ENCODE results near the gene CCDC192.

DNA sequence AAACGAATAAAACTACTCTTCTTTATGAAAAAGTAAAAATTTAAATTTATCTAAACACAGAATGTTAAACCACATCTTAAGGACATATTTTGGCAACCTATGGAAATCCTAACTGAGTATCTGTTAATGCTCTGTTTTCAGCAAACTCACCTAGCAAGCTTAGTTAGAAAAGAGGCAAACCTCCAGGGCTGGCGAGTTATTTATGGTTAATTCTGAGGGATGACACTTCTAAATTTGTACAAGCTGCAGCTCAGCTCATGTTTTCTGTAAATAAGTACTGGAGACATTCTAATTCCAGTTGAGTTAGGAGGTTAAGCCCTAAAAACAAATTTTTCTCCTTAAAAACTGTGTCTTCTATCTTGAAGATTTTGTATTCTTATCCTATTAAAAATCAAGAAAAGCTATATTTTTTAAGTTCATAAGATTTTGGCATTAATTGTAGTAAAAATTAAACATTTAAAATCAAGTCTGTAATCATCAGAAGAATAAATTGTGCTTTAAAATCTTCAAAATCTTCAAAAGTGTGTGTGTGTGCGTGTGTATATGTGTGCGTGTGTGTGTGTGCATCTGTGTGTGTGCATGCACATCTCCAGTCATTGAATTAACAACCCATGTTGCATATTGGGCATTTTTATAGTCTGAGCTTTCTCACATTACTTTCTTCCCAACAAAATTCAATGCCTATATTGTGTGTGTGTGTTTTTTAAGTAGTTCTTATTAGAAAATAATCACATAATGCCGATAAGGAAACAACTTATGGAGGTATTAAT is 127.8 kb downstream of the CCDC192 start:
- TF ChIP-seq ZNF274 (IDR thresholded peaks at IDR 0.05; ENCODE audit: low read depth, low read length) (no peak), YY1 (IDR thresholded peaks at IDR 0.05; ENCODE audit: insufficient read depth, insufficient read length) (no peak), SUZ12 (IDR thresholded peaks at IDR 0.05; ENCODE audit: extremely low read depth, insufficient read depth, insufficient read length) (no peak)

All from NT2/D1 (cell line).